Neuronal stem cell (in vitro differentiated cells): ENCODE data around the gene CTNS.

Source experiments
- DNase-seq: peaks from one replicate; pipeline ENCODE4 v3.0.0-alpha.2; 2013; ENCODE audit warnings: low spot score
- H2AFZ ChIP-seq: one replicate; pipeline ENCODE4 v1.6.1; 2013; ENCODE audit warnings: mild to moderate bottlenecking, low read length, inconsistent platforms
- H2AK5ac ChIP-seq: 2 replicates; pipeline ENCODE4 v1.6.1; 2013; ENCODE audit warnings: low read depth, mild to moderate bottlenecking, inconsistent platforms, low read length, moderate library complexity, mixed read lengths
- H2BK120ac ChIP-seq: 2 replicates; pipeline ENCODE4 v1.6.1; 2013; ENCODE audit warnings: low read depth, mild to moderate bottlenecking, inconsistent platforms, low read length, moderate library complexity, mixed read lengths
- H2BK12ac ChIP-seq: one replicate; pipeline ENCODE4 v1.6.1; 2013; ENCODE audit warnings: low read length, inconsistent platforms
- H2BK15ac ChIP-seq: 2 replicates; pipeline ENCODE4 v1.6.1; 2013; ENCODE audit warnings: mild to moderate bottlenecking, low read length, inconsistent platforms, mixed read lengths
- H2BK5ac ChIP-seq: one replicate; pipeline ENCODE4 v1.6.1; 2013; ENCODE audit warnings: inconsistent platforms, mild to moderate bottlenecking, low read length, moderate library complexity
- H3K14ac ChIP-seq: one replicate; pipeline ENCODE4 v1.6.1; 2013; ENCODE audit warnings: low read length, inconsistent platforms
- H3K18ac ChIP-seq: 2 replicates; pipeline ENCODE4 v1.6.1; 2013; ENCODE audit warnings: low read length, inconsistent platforms
- H3K23ac ChIP-seq: 2 replicates; pipeline ENCODE4 v1.6.1; 2013; ENCODE audit warnings: low read depth, mild to moderate bottlenecking, mixed read lengths, low read length, inconsistent platforms; ENCODE audit not compliant: poor library complexity
- H3K27ac ChIP-seq: replicated peaks from 3 replicates; pipeline ENCODE4 v1.5.1; 2013; ENCODE audit warnings: low read length, inconsistent platforms
- H3K27me3 ChIP-seq, 3 experiments: 2 replicates each; pipeline ENCODE4 v1.6.1; 2013; ENCODE audit warnings: low read length in 3 of 3, mild to moderate bottlenecking in 2 of 3, inconsistent platforms in 1 of 3, low read depth in 1 of 3, mixed read lengths in 1 of 3, moderate library complexity in 1 of 3; ENCODE audit not compliant: control insufficient read depth in 3 of 3, insufficient read depth in 3 of 3
- H3K36me3 ChIP-seq, 2 donors: replicated peaks in 1 of 2; 2 replicates each; pipeline ENCODE4 v1.6.1; 2013; ENCODE audit warnings: low read length in 2 of 2; ENCODE audit not compliant: control insufficient read depth in 2 of 2, insufficient read depth in 2 of 2
- H3K4ac ChIP-seq: 2 replicates; pipeline ENCODE4 v1.6.1; 2013; ENCODE audit warnings: inconsistent platforms, mild to moderate bottlenecking, low read length, moderate library complexity
- H3K4me1 ChIP-seq, 2 donors: 1 replicate in 1 of 2; 2 replicates in 1 of 2; pipeline ENCODE4 v1.6.1; 2013; ENCODE audit warnings: low read length in 2 of 2, low read depth in 1 of 2; ENCODE audit not compliant: control insufficient read depth in 2 of 2, insufficient read depth in 1 of 2
- H3K4me2 ChIP-seq: one replicate; pipeline ENCODE4 v1.6.1; 2013; ENCODE audit warnings: mild to moderate bottlenecking, low read length, inconsistent platforms; ENCODE audit not compliant: insufficient read depth, poor library complexity, severe bottlenecking
- H3K4me3 ChIP-seq, 2 donors: 2 replicates each; pipeline ENCODE4 v1.5.1; 2013; ENCODE audit warnings: low read length in 2 of 2, mild to moderate bottlenecking in 2 of 2, inconsistent platforms in 1 of 2, moderate library complexity in 1 of 2
- H3K79me1 ChIP-seq: one replicate; pipeline ENCODE4 v1.6.1; 2013; ENCODE audit warnings: low read depth, mild to moderate bottlenecking, inconsistent platforms, low read length, moderate library complexity
- H3K9ac ChIP-seq: one replicate; pipeline ENCODE4 v1.6.1; 2013; ENCODE audit warnings: mild to moderate bottlenecking, low read depth, low read length, inconsistent platforms; ENCODE audit not compliant: poor library complexity
- H3K9me3 ChIP-seq, 2 donors: replicated peaks in 1 of 2; 2 replicates each; pipeline versions ENCODE3 to v1.6.1; 2013; ENCODE audit warnings: low read length in 2 of 2, mild to moderate bottlenecking in 2 of 2, inconsistent platforms in 1 of 2, low read depth in 1 of 2, mixed read lengths in 1 of 2, moderate library complexity in 1 of 2; ENCODE audit not compliant: control insufficient read depth in 2 of 2, insufficient read depth in 1 of 2
- H4K8ac ChIP-seq: one replicate; pipeline ENCODE4 v1.6.1; 2013; ENCODE audit warnings: low read depth, mild to moderate bottlenecking, inconsistent platforms, low read length, moderate library complexity
- H4K91ac ChIP-seq: one replicate; pipeline ENCODE4 v1.6.1; 2013; ENCODE audit warnings: low read length, low read depth, mild to moderate bottlenecking, inconsistent platforms; ENCODE audit not compliant: poor library complexity
- WGBS, 2 donors: extraction: QIAGEN DNeasy Blood & Tissue Kit; methylation state at CpG; one replicate each; pipeline ENCODE4 v1.1.7; 2013; ENCODE audit warnings: missing lambda C conversion rate in 2 of 2, mixed read lengths in 1 of 2; ENCODE audit not compliant: insufficient read length in 2 of 2, insufficient replicate concordance in 1 of 2; ENCODE audit errors: extremely low coverage in 2 of 2; 5-methylcytosine and 5-hydroxymethylcytosine counted together

Gene CTNS

DNA sequence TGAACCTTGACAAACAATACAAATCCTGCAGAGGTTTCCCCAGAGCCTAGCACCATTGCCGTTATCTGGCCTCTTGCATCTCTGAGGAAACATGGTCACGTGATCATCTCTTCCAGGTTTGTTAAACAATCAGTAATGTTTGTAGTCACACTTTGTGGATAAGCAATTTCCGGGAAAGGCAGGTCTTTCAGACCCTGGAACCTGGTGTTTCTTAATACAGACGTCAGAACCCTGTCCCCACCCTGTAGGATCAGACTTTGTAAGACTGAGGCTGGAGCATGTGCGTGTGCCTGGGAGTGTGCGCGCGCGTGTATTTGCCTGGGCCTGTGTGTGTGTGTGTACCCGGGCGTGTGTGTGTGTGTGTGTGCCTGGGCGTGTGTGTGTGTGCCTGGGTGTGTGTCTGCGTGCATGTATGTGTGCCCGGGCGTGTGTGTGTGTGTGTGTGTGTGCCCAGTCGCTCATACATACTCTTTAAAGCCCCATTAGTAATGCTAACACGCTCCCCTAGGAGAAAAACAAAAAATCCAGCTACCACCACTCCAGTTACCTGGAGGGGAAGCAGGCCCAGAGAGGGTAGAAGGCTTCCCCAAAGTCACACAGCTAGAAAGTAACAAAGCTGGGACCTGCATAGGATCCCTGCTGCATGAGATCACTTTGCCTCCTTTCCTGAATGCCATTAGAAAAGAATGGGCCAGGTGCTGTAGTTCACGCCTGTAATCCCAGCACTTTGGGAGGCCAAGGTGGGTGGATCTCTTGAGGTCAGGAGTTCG lies 5.3 kb downstream of the CTNS start:
- H3K9me3 ChIP-seq: no peaks in the 10 kb centered on the region
- no peak overlapping the region for H3K4ac ChIP-seq
- no peak overlapping the region for H3K4me3 ChIP-seq
- DNase-seq: no peak
- no peak overlapping the region for H3K14ac ChIP-seq
- no peak overlapping the region for H3K27ac ChIP-seq
- no peak overlapping the region for H2BK15ac ChIP-seq
- H3K4me2 ChIP-seq: no peak overlapping the region
- H3K23ac ChIP-seq: no peak overlapping the region
- no peak overlapping the region for H2AFZ ChIP-seq
- no peak overlapping the region for H2BK12ac ChIP-seq
- H4K91ac ChIP-seq: no peak overlapping the region
- peaks cover 6% of the 10 kb centered on the region for H3K79me1 ChIP-seq
- H2AK5ac ChIP-seq: no peak overlapping the region
- no peak overlapping the region for H3K9ac ChIP-seq
- no peak overlapping the region for H4K8ac ChIP-seq
- peaks cover 2 to 25% of the 10 kb centered on the region in 2 donors for H3K4me1 ChIP-seq
- no peak overlapping the region for H2BK5ac ChIP-seq
- no peak overlapping the region for H2BK120ac ChIP-seq
- no peaks in the 10 kb centered on the region for H3K27me3 ChIP-seq
- WGBS, 2 donors: no CpG with 5 or more reads among the region's 19 CpGs
- H3K18ac ChIP-seq: no peak overlapping the region
- H3K36me3 ChIP-seq: peaks cover 4 to 29% of the 10 kb centered on the region in 2 donors

DNA sequence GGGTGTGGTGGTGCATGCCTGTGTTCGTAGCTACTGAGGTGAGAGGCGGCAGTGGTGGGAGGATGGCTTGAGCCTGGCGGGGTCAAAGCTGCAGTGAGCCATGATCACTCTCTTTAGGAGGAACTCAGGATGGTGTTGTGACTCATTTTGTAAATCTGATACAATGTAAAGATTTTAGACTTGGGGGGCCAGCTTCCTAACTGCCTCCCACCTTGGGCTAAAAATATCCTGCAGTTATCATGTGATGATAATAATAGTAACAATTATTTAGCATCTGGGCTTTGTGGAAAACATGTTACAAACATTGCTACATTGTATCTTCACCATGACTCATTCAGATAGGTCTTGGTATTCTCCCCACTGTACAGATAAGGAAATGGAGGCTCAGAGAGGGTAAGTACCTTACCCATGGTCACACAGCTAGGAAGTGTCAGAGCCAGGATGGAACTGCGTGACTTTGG lies 7.4 kb downstream of the CTNS start:
- no peak overlapping the region for H3K14ac ChIP-seq
- no peak overlapping the region for H2AK5ac ChIP-seq
- H4K8ac ChIP-seq: no peak overlapping the region
- no peak overlapping the region for H3K4me3 ChIP-seq
- H3K23ac ChIP-seq: no peak overlapping the region
- no peak overlapping the region for H2AFZ ChIP-seq
- H3K9me3 ChIP-seq: no peaks in the 10 kb centered on the region
- H2BK12ac ChIP-seq: no peak overlapping the region
- H3K36me3 ChIP-seq: peaks cover 7 to 36% of the 10 kb centered on the region in 2 donors
- no peak for DNase-seq
- peaks cover 0 to 25% of the 10 kb centered on the region in 2 donors for H3K4me1 ChIP-seq
- H3K4me2 ChIP-seq: no peak overlapping the region
- no peaks in the 10 kb centered on the region for H3K27me3 ChIP-seq
- no peak overlapping the region for H4K91ac ChIP-seq
- peaks cover 3% of the 10 kb centered on the region for H3K79me1 ChIP-seq
- H2BK5ac ChIP-seq: no peak overlapping the region
- no CpG with 5 or more reads among the region's 4 CpGs for WGBS, 2 donors
- H3K4ac ChIP-seq: no peak overlapping the region
- no peak overlapping the region for H3K9ac ChIP-seq
- no peak overlapping the region for H2BK120ac ChIP-seq
- no peak overlapping the region for H2BK15ac ChIP-seq
- H3K18ac ChIP-seq: no peak overlapping the region
- H3K27ac ChIP-seq: no peak overlapping the region

DNA sequence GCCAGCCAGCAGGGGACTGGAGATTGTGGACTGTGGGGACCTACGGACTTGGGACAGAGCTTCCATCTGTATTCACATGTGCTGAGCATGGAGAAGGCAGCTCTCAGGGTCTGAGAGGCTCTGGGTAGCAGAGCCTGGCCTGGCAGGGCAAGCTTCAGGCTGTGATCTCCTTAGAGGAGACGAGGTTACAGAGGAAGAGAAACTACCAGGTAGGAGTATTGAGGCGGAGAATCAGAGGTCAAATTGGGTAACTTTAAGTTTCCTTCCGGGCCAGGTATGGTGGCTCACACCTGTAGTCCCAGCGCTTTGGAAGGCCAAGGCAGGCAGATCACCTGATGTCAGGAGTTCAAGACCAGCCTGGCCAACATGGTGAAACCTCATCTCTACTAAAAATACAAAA lies 8.8 kb downstream of the CTNS start:
- Histone ChIP-seq H3K4me3 (no peak overlapping the region), H3K4me2 (no peak overlapping the region), H2BK120ac (no peak overlapping the region), H3K4me1 (peaks cover 0 to 15% of the 10 kb centered on the region in 2 donors), H2BK12ac (no peak overlapping the region), H4K91ac (no peak overlapping the region), H3K18ac (no peak overlapping the region), H3K4ac (no peak overlapping the region), H2BK5ac (no peak overlapping the region), H3K79me1 (peaks cover 3% of the 10 kb centered on the region), H4K8ac (no peak overlapping the region), H3K27ac (no peak overlapping the region), H3K36me3 (peaks cover 7 to 41% of the 10 kb centered on the region in 2 donors), H2AFZ (no peak overlapping the region), H3K27me3 (no peaks in the 10 kb centered on the region), H2AK5ac (no peak overlapping the region), H3K14ac (no peak overlapping the region), H3K23ac (no peak overlapping the region), H3K9me3 (no peaks in the 10 kb centered on the region), H3K9ac (no peak overlapping the region), H2BK15ac (no peak overlapping the region)
- no CpG with 5 or more reads among the region's 5 CpGs for WGBS, 2 donors
- no peak for DNase-seq

DNA sequence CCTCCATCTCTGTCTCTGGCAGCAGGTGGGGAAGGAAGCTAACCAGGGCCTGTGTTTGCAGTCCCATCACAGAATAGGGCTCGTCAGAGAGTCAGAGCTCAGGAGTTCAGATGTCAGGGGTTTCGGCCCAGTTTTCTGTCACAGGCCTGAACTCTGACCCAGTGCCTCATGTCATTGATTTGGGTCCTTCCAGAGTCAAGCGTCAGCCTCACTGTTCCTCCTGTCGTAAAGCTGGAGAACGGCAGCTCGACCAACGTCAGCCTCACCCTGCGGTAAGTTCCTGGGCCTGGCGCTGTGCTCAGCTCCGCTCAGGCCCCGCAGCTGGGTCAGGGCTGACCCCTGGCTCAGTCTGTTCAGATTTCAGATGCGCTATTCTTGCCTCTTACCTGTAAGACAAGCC lies 10.7 kb downstream of the CTNS start:
- WGBS, 2 donors: no CpG with 5 or more reads among the region's 12 CpGs
- H2AK5ac ChIP-seq: no peak overlapping the region
- H2BK120ac ChIP-seq: no peak overlapping the region
- no peak overlapping the region for H3K27ac ChIP-seq
- no peak overlapping the region for H4K8ac ChIP-seq
- no peak overlapping the region for H2BK5ac ChIP-seq
- H4K91ac ChIP-seq: no peak overlapping the region
- no peak overlapping the region for H3K4ac ChIP-seq
- peaks cover 0 to 6% of the 10 kb centered on the region in 2 donors for H3K4me1 ChIP-seq
- no peak overlapping the region for H3K23ac ChIP-seq
- H3K79me1 ChIP-seq: no peaks in the 10 kb centered on the region
- H3K9me3 ChIP-seq: no peaks in the 10 kb centered on the region
- no peak overlapping the region for H3K4me2 ChIP-seq
- H2AFZ ChIP-seq: no peak overlapping the region
- H2BK12ac ChIP-seq: no peak overlapping the region
- no peak overlapping the region for H3K4me3 ChIP-seq
- no peaks in the 10 kb centered on the region for H3K27me3 ChIP-seq
- no peak overlapping the region for H2BK15ac ChIP-seq
- H3K18ac ChIP-seq: no peak overlapping the region
- no peak overlapping the region for H3K9ac ChIP-seq
- no peak for DNase-seq
- H3K14ac ChIP-seq: no peak overlapping the region
- H3K36me3 ChIP-seq: peaks cover 5 to 37% of the 10 kb centered on the region in 2 donors
